HEK293 (cell line): ENCODE data around the gene KDELR1.

Source experiments
- CTCF ChIA-PET: fragments of 350-600 bp; formaldehyde crosslinking; extraction: SDS; loops from one replicate; lab custom pipeline; 2021; ENCODE audit warnings: antibody characterized with exemption; lab: Yijun Ruan, JAX
- POLR2A ChIA-PET: fragments of 300-600 bp; formaldehyde crosslinking; extraction: SDS; loops from one replicate; lab custom pipeline; 2020; ENCODE audit warnings: antibody characterized with exemption, inconsistent platforms; lab: Yijun Ruan, JAX
- H3K27ac ChIP-seq: fragments of 200-500 bp; sonication (Bioruptor generic); 2 replicates; pipeline ENCODE4 v1.5.1; 2014; ENCODE audit warnings: low read depth, low read length, control low read depth, inconsistent platforms; ENCODE audit errors: extremely low read depth
- H3K36me3 ChIP-seq, 2 experiments: fragments of 200-500 bp in 1 of 2; sonication (Bioruptor generic) in 1 of 2; 1 replicate in 1 of 2; 2 replicates in 1 of 2; pipeline ENCODE4 v1.5.1; 2014 to 2017; ENCODE audit warnings: inconsistent platforms in 2 of 2, low read length in 2 of 2; ENCODE audit not compliant: control insufficient read depth in 2 of 2, insufficient read depth in 1 of 2
- H3K4me1 ChIP-seq: fragments of 200-500 bp; sonication (Bioruptor generic); 2 replicates; pipeline ENCODE4 v1.5.1; 2014; ENCODE audit warnings: mild to moderate bottlenecking, low read length, inconsistent platforms; ENCODE audit not compliant: control insufficient read depth, insufficient read depth
- H3K4me3 ChIP-seq: 2 replicates; pipeline ENCODE4 v1.5.1; 2011; ENCODE audit warnings: low read depth, mild to moderate bottlenecking, control low read depth, low read length, moderate library complexity
- H3K9me3 ChIP-seq: fragments of 200-500 bp; sonication (Bioruptor generic); 2 replicates; pipeline ENCODE4 v1.5.1; 2014; ENCODE audit warnings: low read depth, low read length, inconsistent platforms; ENCODE audit not compliant: control insufficient read depth, insufficient read depth
- GLIS2 ChIP-seq: fragments of 450-650 bp; formaldehyde crosslinking; IDR thresholded peaks from 2 replicates; pipeline ENCODE4 v1.5.1; 2016; ENCODE audit warnings: missing biosample characterization, missing genetic modification characterization
- REPIN1 ChIP-seq: fragments of 450-650 bp; formaldehyde crosslinking; IDR thresholded peaks from 2 replicates; pipeline ENCODE4 v1.5.1; 2017; ENCODE audit warnings: missing biosample characterization, missing genetic modification characterization, low read depth
- ZEB2 ChIP-seq: fragments of 450-650 bp; formaldehyde crosslinking; IDR thresholded peaks from 2 replicates; pipeline ENCODE4 v1.5.1; 2016; ENCODE audit warnings: missing biosample characterization, missing genetic modification characterization
- ZNF114 ChIP-seq: fragments of 450-650 bp; formaldehyde crosslinking; IDR thresholded peaks from 2 replicates; pipeline ENCODE4 v1.5.0; 2017; ENCODE audit warnings: missing biosample characterization, missing genetic modification characterization
- ZNF138 ChIP-seq: fragments of 450-650 bp; formaldehyde crosslinking; IDR thresholded peaks from 2 replicates; pipeline ENCODE4 v1.5.1; 2016; ENCODE audit warnings: missing biosample characterization, missing genetic modification characterization, borderline replicate concordance
- ZNF274 ChIP-seq, 2 experiments: fragments of 200-500 bp in 1 of 2; fragments of 450-650 bp in 1 of 2; sonication (Bioruptor generic) in 1 of 2; formaldehyde crosslinking in 1 of 2; IDR thresholded peaks; 2 replicates each; pipeline versions ENCODE4 v1.5.1 to v1.6.1; 2014 to 2016; ENCODE audit warnings: borderline replicate concordance in 1 of 2, inconsistent platforms in 1 of 2, low read length in 1 of 2, missing biosample characterization in 1 of 2, missing genetic modification characterization in 1 of 2
- ZNF335 ChIP-seq: fragments of 450-650 bp; formaldehyde crosslinking; conservative IDR thresholded peaks from 2 replicates; pipeline ENCODE4 v1.5.1; 2016; ENCODE audit warnings: missing biosample characterization, missing genetic modification characterization
- ZNF341 ChIP-seq: fragments of 450-650 bp; formaldehyde crosslinking; IDR thresholded peaks from 2 replicates; pipeline ENCODE4; 2016; ENCODE audit warnings: low read depth, missing biosample characterization, missing genetic modification characterization
- ZNF501 ChIP-seq: fragments of 450-650 bp; formaldehyde crosslinking; IDR thresholded peaks from 2 replicates; pipeline ENCODE4 v1.5.1; 2016; ENCODE audit warnings: missing biosample characterization, missing genetic modification characterization
- ZNF621 ChIP-seq: fragments of 450-650 bp; formaldehyde crosslinking; IDR thresholded peaks from 2 replicates; pipeline ENCODE4 v1.5.1; 2017; ENCODE audit warnings: missing biosample characterization, missing genetic modification characterization
- ZNF658 ChIP-seq: fragments of 450-650 bp; formaldehyde crosslinking; IDR thresholded peaks from 2 replicates; pipeline ENCODE4; 2016; ENCODE audit warnings: missing biosample characterization, missing genetic modification characterization
- ZNF670 ChIP-seq: fragments of 450-650 bp; formaldehyde crosslinking; IDR thresholded peaks from 2 replicates; pipeline ENCODE4 v1.5.1; 2016; ENCODE audit warnings: missing biosample characterization, missing genetic modification characterization, low read depth
- ZNF701 ChIP-seq: fragments of 450-650 bp; formaldehyde crosslinking; IDR thresholded peaks from 2 replicates; pipeline ENCODE4 v1.5.1; 2016; ENCODE audit warnings: missing biosample characterization, missing genetic modification characterization
- TF ChIP-seq, protein P1 (sequence below): fragments of 450-650 bp; IDR thresholded peaks from 2 replicates; pipeline ENCODE4 v1.5.1; 2018; ENCODE audit warnings: missing biosample characterization, mild to moderate bottlenecking, missing genetic modification characterization
- TF ChIP-seq, protein P2 (sequence below): fragments of 450-650 bp; formaldehyde crosslinking; IDR thresholded peaks from 2 replicates; pipeline ENCODE4 v1.5.1; 2016; ENCODE audit warnings: missing biosample characterization, missing genetic modification characterization
- TF ChIP-seq, protein P3 (sequence below): fragments of 450-650 bp; formaldehyde crosslinking; IDR thresholded peaks from 2 replicates; pipeline ENCODE4 v1.5.1; 2016; ENCODE audit warnings: missing biosample characterization, missing genetic modification characterization
- TF ChIP-seq, protein P4 (sequence below): fragments of 450-650 bp; formaldehyde crosslinking; IDR thresholded peaks from 2 replicates; pipeline ENCODE4 v1.5.1; 2016; ENCODE audit warnings: missing biosample characterization, missing genetic modification characterization, borderline replicate concordance
- TF ChIP-seq, protein P5 (sequence below): fragments of 450-650 bp; formaldehyde crosslinking; IDR thresholded peaks from 2 replicates; pipeline ENCODE4 v1.5.1; 2016; ENCODE audit warnings: missing biosample characterization, missing genetic modification characterization
- TF ChIP-seq, protein P6 (sequence below): fragments of 450-650 bp; formaldehyde crosslinking; conservative IDR thresholded peaks from 2 replicates; pipeline ENCODE4 v1.5.1; 2016; ENCODE audit warnings: low read depth, missing biosample characterization, missing genetic modification characterization

KDELR1 gene

DNA sequence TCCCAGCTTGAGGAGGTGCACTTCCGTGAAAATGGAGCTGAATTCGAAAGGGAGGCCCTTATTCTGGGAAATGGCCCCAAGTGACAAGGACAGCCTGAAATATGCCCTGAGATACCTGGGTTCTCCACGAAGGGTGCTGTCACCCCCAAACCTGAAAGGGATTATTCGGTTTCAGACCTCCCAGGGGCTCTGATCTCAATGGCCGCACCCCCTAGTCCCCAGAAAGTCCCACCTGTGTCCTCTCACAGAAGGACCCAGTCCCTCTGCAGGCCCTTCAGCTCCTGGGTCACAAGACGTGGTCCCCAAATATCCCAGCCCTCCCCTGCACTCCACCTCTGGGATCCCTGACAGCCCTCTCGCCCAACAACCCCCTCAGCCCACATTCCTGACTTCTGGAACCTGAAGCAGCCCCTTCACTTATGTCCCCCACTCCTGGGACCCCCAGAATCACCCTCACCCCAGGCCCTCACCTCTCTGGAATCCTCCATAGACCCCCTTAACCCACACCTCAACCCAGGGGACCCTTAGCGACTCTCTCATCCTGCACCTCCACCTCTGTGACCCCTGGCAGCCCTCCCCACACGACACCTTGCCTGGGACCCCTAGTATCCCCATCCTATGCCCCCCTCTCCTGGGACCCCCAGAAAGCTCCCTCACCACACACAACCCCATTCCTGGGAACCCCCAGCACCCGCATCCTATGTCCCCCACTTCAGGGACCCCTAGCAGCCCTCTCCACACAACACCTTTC is 26.6 kb downstream of the KDELR1 start:
- POLR2A ChIA-PET, result interaction anchor here (0.9 to 2.7 kb wide), 15 partner anchors 8 to 255 kb away, joined by 3 to 54 read pairs (median 12); partner anchors contain the start of genes EMP3, KDELR1, RPL18 and SPHK2
- CTCF ChIA-PET, result interaction anchor here (0.6 to 3.3 kb wide), 8 partner anchors 8 to 886 kb away, joined by 3 to 28 read pairs (median 3); partner anchors contain the start of gene KDELR1
- Histone ChIP-seq H3K36me3 (peaks cover 3 to 7% of the 10 kb centered on the region in 2 experiments; a peak in 2 of 3 replicates), H3K4me3 (no peak overlapping the region), H3K4me1 (peaks cover 4% of the 10 kb centered on the region; the same call in 1 of the 2 replicates), H3K27ac (peak overlapping the region; percentile 57; the same call in 1 of the 2 replicates), H3K9me3 (no peaks in the 10 kb centered on the region)
- TF ChIP-seq, protein P1, sequence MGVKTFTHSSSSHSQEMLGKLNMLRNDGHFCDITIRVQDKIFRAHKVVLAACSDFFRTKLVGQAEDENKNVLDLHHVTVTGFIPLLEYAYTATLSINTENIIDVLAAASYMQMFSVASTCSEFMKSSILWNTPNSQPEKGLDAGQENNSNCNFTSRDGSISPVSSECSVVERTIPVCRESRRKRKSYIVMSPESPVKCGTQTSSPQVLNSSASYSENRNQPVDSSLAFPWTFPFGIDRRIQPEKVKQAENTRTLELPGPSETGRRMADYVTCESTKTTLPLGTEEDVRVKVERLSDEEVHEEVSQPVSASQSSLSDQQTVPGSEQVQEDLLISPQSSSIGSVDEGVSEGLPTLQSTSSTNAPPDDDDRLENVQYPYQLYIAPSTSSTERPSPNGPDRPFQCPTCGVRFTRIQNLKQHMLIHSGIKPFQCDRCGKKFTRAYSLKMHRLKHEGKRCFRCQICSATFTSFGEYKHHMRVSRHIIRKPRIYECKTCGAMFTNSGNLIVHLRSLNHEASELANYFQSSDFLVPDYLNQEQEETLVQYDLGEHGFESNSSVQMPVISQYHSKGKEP (tag by site-specific recombination), result no peak
- TF ChIP-seq, protein P2, sequence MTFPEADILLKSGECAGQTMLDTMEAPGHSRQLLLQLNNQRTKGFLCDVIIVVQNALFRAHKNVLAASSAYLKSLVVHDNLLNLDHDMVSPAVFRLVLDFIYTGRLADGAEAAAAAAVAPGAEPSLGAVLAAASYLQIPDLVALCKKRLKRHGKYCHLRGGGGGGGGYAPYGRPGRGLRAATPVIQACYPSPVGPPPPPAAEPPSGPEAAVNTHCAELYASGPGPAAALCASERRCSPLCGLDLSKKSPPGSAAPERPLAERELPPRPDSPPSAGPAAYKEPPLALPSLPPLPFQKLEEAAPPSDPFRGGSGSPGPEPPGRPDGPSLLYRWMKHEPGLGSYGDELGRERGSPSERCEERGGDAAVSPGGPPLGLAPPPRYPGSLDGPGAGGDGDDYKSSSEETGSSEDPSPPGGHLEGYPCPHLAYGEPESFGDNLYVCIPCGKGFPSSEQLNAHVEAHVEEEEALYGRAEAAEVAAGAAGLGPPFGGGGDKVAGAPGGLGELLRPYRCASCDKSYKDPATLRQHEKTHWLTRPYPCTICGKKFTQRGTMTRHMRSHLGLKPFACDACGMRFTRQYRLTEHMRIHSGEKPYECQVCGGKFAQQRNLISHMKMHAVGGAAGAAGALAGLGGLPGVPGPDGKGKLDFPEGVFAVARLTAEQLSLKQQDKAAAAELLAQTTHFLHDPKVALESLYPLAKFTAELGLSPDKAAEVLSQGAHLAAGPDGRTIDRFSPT (tag by site-specific recombination), result no peak
- no peak for TF ChIP-seq ZNF114 (tag by site-specific recombination)
- TF ChIP-seq, protein P3, sequence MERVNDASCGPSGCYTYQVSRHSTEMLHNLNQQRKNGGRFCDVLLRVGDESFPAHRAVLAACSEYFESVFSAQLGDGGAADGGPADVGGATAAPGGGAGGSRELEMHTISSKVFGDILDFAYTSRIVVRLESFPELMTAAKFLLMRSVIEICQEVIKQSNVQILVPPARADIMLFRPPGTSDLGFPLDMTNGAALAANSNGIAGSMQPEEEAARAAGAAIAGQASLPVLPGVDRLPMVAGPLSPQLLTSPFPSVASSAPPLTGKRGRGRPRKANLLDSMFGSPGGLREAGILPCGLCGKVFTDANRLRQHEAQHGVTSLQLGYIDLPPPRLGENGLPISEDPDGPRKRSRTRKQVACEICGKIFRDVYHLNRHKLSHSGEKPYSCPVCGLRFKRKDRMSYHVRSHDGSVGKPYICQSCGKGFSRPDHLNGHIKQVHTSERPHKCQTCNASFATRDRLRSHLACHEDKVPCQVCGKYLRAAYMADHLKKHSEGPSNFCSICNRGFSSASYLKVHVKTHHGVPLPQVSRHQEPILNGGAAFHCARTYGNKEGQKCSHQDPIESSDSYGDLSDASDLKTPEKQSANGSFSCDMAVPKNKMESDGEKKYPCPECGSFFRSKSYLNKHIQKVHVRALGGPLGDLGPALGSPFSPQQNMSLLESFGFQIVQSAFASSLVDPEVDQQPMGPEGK (tag by site-specific recombination), result no peak
- no peak for TF ChIP-seq ZNF274 (IDR thresholded peaks at IDR 0.05; ENCODE audit: low read length)
- TF ChIP-seq ZNF274 (tag by site-specific recombination; IDR thresholded peaks at IDR 0.05; ENCODE audit: borderline replicate concordance), result no peak
- no peak for TF ChIP-seq ZNF670 (tag by site-specific recombination)
- no peak for TF ChIP-seq GLIS2 (tag by site-specific recombination)
- TF ChIP-seq ZNF138, result no peak
- TF ChIP-seq, protein P4, sequence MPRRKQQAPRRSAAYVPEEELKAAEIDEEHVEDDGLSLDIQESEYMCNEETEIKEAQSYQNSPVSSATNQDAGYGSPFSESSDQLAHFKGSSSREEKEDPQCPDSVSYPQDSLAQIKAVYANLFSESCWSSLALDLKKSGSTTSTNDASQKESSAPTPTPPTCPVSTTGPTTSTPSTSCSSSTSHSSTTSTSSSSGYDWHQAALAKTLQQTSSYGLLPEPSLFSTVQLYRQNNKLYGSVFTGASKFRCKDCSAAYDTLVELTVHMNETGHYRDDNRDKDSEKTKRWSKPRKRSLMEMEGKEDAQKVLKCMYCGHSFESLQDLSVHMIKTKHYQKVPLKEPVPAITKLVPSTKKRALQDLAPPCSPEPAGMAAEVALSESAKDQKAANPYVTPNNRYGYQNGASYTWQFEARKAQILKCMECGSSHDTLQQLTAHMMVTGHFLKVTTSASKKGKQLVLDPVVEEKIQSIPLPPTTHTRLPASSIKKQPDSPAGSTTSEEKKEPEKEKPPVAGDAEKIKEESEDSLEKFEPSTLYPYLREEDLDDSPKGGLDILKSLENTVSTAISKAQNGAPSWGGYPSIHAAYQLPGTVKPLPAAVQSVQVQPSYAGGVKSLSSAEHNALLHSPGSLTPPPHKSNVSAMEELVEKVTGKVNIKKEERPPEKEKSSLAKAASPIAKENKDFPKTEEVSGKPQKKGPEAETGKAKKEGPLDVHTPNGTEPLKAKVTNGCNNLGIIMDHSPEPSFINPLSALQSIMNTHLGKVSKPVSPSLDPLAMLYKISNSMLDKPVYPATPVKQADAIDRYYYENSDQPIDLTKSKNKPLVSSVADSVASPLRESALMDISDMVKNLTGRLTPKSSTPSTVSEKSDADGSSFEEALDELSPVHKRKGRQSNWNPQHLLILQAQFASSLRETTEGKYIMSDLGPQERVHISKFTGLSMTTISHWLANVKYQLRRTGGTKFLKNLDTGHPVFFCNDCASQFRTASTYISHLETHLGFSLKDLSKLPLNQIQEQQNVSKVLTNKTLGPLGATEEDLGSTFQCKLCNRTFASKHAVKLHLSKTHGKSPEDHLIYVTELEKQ, result no peak
- TF ChIP-seq ZEB2, result 0 out of 2 replicates have a peak, but pooled peaks have one; percentile 18
- peak; percentile 37; the same call in 1 of the 2 replicates for TF ChIP-seq ZNF341 (tag by site-specific recombination)
- no peak for TF ChIP-seq ZNF501
- TF ChIP-seq ZNF701 (tag by site-specific recombination), result no peak
- 0 out of 2 replicates have a peak, but pooled peaks have one; percentile 22 for TF ChIP-seq REPIN1 (tag by site-specific recombination)
- no peak for TF ChIP-seq ZNF621 (tag by site-specific recombination)
- no peak for TF ChIP-seq ZNF658 (tag by site-specific recombination)
- TF ChIP-seq ZNF335 (tag by site-specific recombination), result peak; percentile 54
- TF ChIP-seq, protein P5, sequence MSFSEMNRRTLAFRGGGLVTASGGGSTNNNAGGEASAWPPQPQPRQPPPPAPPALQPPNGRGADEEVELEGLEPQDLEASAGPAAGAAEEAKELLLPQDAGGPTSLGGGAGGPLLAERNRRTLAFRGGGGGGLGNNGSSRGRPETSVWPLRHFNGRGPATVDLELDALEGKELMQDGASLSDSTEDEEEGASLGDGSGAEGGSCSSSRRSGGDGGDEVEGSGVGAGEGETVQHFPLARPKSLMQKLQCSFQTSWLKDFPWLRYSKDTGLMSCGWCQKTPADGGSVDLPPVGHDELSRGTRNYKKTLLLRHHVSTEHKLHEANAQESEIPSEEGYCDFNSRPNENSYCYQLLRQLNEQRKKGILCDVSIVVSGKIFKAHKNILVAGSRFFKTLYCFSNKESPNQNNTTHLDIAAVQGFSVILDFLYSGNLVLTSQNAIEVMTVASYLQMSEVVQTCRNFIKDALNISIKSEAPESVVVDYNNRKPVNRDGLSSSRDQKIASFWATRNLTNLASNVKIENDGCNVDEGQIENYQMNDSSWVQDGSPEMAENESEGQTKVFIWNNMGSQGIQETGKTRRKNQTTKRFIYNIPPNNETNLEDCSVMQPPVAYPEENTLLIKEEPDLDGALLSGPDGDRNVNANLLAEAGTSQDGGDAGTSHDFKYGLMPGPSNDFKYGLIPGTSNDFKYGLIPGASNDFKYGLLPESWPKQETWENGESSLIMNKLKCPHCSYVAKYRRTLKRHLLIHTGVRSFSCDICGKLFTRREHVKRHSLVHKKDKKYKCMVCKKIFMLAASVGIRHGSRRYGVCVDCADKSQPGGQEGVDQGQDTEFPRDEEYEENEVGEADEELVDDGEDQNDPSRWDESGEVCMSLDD (tag by site-specific recombination), result peak; percentile 40; the same call in 1 of the 2 replicates
- TF ChIP-seq, protein P6, sequence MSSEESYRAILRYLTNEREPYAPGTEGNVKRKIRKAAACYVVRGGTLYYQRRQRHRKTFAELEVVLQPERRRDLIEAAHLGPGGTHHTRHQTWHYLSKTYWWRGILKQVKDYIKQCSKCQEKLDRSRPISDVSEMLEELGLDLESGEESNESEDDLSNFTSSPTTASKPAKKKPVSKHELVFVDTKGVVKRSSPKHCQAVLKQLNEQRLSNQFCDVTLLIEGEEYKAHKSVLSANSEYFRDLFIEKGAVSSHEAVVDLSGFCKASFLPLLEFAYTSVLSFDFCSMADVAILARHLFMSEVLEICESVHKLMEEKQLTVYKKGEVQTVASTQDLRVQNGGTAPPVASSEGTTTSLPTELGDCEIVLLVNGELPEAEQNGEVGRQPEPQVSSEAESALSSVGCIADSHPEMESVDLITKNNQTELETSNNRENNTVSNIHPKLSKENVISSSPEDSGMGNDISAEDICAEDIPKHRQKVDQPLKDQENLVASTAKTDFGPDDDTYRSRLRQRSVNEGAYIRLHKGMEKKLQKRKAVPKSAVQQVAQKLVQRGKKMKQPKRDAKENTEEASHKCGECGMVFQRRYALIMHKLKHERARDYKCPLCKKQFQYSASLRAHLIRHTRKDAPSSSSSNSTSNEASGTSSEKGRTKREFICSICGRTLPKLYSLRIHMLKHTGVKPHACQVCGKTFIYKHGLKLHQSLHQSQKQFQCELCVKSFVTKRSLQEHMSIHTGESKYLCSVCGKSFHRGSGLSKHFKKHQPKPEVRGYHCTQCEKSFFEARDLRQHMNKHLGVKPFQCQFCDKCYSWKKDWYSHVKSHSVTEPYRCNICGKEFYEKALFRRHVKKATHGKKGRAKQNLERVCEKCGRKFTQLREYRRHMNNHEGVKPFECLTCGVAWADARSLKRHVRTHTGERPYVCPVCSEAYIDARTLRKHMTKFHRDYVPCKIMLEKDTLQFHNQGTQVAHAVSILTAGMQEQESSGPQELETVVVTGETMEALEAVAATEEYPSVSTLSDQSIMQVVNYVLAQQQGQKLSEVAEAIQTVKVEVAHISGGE (tag by site-specific recombination), result no peak
